SU-DHL-6 (cell line): Measurements from ENCODE around the gene ALKBH3.

Experiments used
- H2AFZ ChIP-seq: fragments of 200-600 bp; sonication (generic); 2 replicates; pipeline ENCODE4 v1.6.1; 2014; ENCODE audit warnings: low read depth, mild to moderate bottlenecking, moderate library complexity, mixed read lengths, antibody characterized with exemption, low read length; ENCODE audit not compliant: severe bottlenecking
- H3F3A ChIP-seq: fragments of 200-600 bp; shearing (Covaris generic); 2 replicates; pipeline ENCODE4 v1.6.0; 2016; ENCODE audit warnings: antibody characterized with exemption, mild to moderate bottlenecking; ENCODE audit not compliant: insufficient read depth
- H3K27ac ChIP-seq: fragments of 200-600 bp; sonication (generic); 2 replicates; pipeline ENCODE4 v1.5.1; 2016; ENCODE audit warnings: low read depth, mild to moderate bottlenecking, low read length, moderate library complexity, mixed read lengths
- H3K27me3 ChIP-seq: fragments of 200-600 bp; sonication (generic), shearing (Covaris generic); 2 replicates; pipeline ENCODE4 v1.6.0; 2014; ENCODE audit warnings: mild to moderate bottlenecking, low read length
- H3K36me3 ChIP-seq: fragments of 200-600 bp; sonication (generic); 2 replicates; pipeline ENCODE4 v1.6.1; 2014; ENCODE audit warnings: mild to moderate bottlenecking, low read length, mixed read lengths
- H3K4me2 ChIP-seq: fragments of 300-600, 200-600 bp; shearing (Covaris generic), sonication (generic); 2 replicates; pipeline ENCODE4 v1.6.0; 2014; ENCODE audit warnings: low read length, low read depth, mild to moderate bottlenecking; ENCODE audit not compliant: poor library complexity, severe bottlenecking
- H3K4me3 ChIP-seq: fragments of 200-600 bp; sonication (generic); 2 replicates; pipeline ENCODE4 v1.5.1; 2014; ENCODE audit warnings: antibody characterized with exemption, low read length, mild to moderate bottlenecking, mixed read lengths; ENCODE audit not compliant: insufficient read depth, poor library complexity, severe bottlenecking
- H3K79me2 ChIP-seq: fragments of 200-600 bp; sonication (generic); 2 replicates; pipeline ENCODE4 v1.6.1; 2014; ENCODE audit warnings: mild to moderate bottlenecking, low read length, moderate library complexity; ENCODE audit not compliant: insufficient read depth
- H3K9ac ChIP-seq: fragments of 200-600 bp; sonication (generic); 2 replicates; pipeline ENCODE4 v1.7.0; 2014; ENCODE audit warnings: mild to moderate bottlenecking, low read length
- H3K9me2 ChIP-seq: fragments of 200-600 bp; sonication (generic); replicated peaks from 2 replicates; pipeline ENCODE4 v1.6.1; 2014; ENCODE audit warnings: low read length; ENCODE audit not compliant: insufficient read depth
- H3K9me3 ChIP-seq: fragments of 200-600 bp; sonication (generic); 2 replicates; pipeline ENCODE4 v1.6.1; 2014; ENCODE audit warnings: low read length, mixed read lengths; ENCODE audit not compliant: insufficient read depth
- H4K20me1 ChIP-seq: fragments of 200-600 bp; sonication (generic); 2 replicates; pipeline ENCODE4 v1.6.1; 2014; ENCODE audit warnings: low read depth, mild to moderate bottlenecking, antibody characterized with exemption, low read length, moderate library complexity, mixed read lengths
- CTCF ChIP-seq: fragments of 200-600 bp; sonication (generic); IDR thresholded peaks from one replicate; pipeline ENCODE4 v1.5.1; 2017; ENCODE audit warnings: antibody characterized with exemption, mild to moderate bottlenecking, low read length, moderate library complexity; ENCODE audit not compliant: insufficient read depth, poor library complexity, severe bottlenecking
- EZH2phosphoT487 ChIP-seq: fragments of 200-600 bp; sonication (generic), shearing (Covaris generic); conservative IDR thresholded peaks from 2 replicates; pipeline ENCODE4 v1.6.1; 2018; ENCODE audit warnings: mild to moderate bottlenecking, antibody characterized with exemption, low read length, moderate library complexity, mixed read lengths

The ALKBH3 gene

GRCh38 chr11:43944761-43945311 lies 64.2 kb downstream of the ALKBH3 start:
- TF ChIP-seq CTCF = peak; percentile 77
- no peak for TF ChIP-seq EZH2phosphoT487
- H3F3A ChIP-seq = no peaks in the 10 kb centered on the region
- no peaks in the 10 kb centered on the region for H3K36me3 ChIP-seq
- no peak overlapping the region for H2AFZ ChIP-seq
- H3K4me3 ChIP-seq = no peak overlapping the region
- H3K27ac ChIP-seq = no peak overlapping the region
- no peaks in the 10 kb centered on the region for H3K79me2 ChIP-seq
- H3K9me3 ChIP-seq = no peaks in the 10 kb centered on the region
- no peaks in the 10 kb centered on the region for H4K20me1 ChIP-seq
- H3K4me2 ChIP-seq = no peak overlapping the region
- no peaks in the 10 kb centered on the region for H3K9me2 ChIP-seq
- no peaks in the 10 kb centered on the region for H3K27me3 ChIP-seq
- no peak overlapping the region for H3K9ac ChIP-seq

- Histone ChIP-seq H4K20me1 (no peaks in the 10 kb centered on the region), H3K36me3 (no peaks in the 10 kb centered on the region), H2AFZ (no peak overlapping the region), H3F3A (no peaks in the 10 kb centered on the region), H3K4me3 (no peak overlapping the region), H3K27ac (no peak overlapping the region), H3K79me2 (no peaks in the 10 kb centered on the region), H3K9ac (no peak overlapping the region), H3K9me2 (no peaks in the 10 kb centered on the region), H3K27me3 (no peaks in the 10 kb centered on the region), H3K9me3 (no peaks in the 10 kb centered on the region), H3K4me2 (no peak overlapping the region)
- TF ChIP-seq CTCF (no peak), EZH2phosphoT487 (no peak)
These were observed 66.4 kb downstream of the ALKBH3 start for GRCh38 chr11:43947003-43947500.

GRCh38 chr11:43947815-43948214 lies 67.2 kb downstream of the ALKBH3 start:
- Histone ChIP-seq H3K27ac (no peak overlapping the region), H3K79me2 (no peaks in the 10 kb centered on the region), H4K20me1 (no peaks in the 10 kb centered on the region), H3K27me3 (no peaks in the 10 kb centered on the region), H3K36me3 (no peaks in the 10 kb centered on the region), H3K4me2 (no peak overlapping the region), H2AFZ (no peak overlapping the region), H3K4me3 (no peak overlapping the region), H3F3A (no peaks in the 10 kb centered on the region), H3K9me3 (no peaks in the 10 kb centered on the region), H3K9ac (no peak overlapping the region), H3K9me2 (no peaks in the 10 kb centered on the region)
- no peak for TF ChIP-seq CTCF
- no peak for TF ChIP-seq EZH2phosphoT487
